ENCODE measurements around the gene ADRA2B.

Gene ADRA2B

GRCh38 chr2:96140941-96141623 lies 24.7 kb upstream of the ADRA2B start:
- no peak for DNase-seq
- in situ Hi-C loops (cut with MboI; ENCODE audit: low pct_unique_long_range_greater_than_20kb, low sequenced_read_pairs) = no loop called here

- in situ Hi-C loops (cut with MboI; ENCODE audit: low pct_unique_long_range_greater_than_20kb, low sequenced_read_pairs) = no loop called here
- DNase-seq = no peak
Measured at GRCh38 chr2:96139181-96139758, 22.9 kb upstream of the ADRA2B start.

- peak; percentile 53 for DNase-seq
- in situ Hi-C loops (cut with MboI; ENCODE audit: low pct_unique_long_range_greater_than_20kb, low sequenced_read_pairs) = no loop called here
Measured at GRCh38 chr2:96138179-96139145, 22.1 kb upstream of the ADRA2B start, which contains the start of gene ASTL. Gene ASTL, minus strand, starts transcription at chr2:96138502. Its CDS starts 66 bp downstream, at chr2:96138436.

DNA sequence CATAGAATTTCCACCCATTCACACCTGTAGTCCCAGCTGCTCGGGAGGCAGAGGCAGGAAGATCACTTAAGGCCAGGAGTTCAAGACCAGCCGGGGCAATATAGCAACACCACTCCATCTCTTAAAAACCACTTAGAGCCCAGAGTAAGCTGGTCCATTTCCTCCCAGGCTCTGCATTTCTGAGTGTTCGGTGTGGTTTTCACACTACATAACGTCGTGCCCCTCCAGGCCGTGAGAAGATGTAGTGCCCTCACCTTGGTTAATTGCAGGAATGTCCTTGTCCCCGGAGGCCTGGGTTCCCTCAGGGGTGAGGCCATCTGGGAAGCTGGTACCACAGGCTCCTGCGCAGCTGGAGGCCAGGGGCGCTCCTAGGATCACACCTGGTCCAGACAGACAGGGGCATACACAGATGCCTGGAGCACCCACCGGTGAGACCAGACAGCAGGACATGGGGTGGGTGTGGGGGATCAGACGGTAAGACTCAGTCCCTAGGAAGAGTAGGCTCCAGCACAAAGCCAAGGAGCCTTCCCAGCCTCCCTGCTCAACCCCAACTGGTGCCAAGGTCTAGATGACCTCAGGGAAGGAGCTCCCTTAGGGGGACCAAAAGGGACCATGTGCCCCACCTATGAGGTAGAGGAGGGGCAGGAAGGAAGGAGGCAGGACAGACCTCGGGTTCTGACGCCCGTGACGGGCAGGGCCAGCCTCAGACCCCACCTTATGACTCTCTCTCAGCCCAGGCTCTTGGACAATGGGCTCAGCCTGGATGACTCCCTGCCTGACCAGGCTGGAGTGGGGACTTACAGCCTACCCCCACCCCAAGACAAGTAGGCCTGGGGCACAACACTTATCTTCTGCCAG lies 21.2 kb upstream of the ADRA2B start:
- in situ Hi-C loops (cut with MboI; ENCODE audit: low pct_unique_long_range_greater_than_20kb, low sequenced_read_pairs) = no loop called here
- DNase-seq = no peak

- in situ Hi-C loops (cut with MboI; ENCODE audit: low pct_unique_long_range_greater_than_20kb, low sequenced_read_pairs) = no loop called here
- no peak for DNase-seq
Measured at GRCh38 chr2:96136129-96136720, 19.9 kb upstream of the ADRA2B start.

- in situ Hi-C loops (cut with MboI; ENCODE audit: low pct_unique_long_range_greater_than_20kb, low sequenced_read_pairs) = no loop called here
- no peak for DNase-seq
Measured at GRCh38 chr2:96135621-96136020, 19.2 kb upstream of the ADRA2B start.

- in situ Hi-C loops (cut with MboI; ENCODE audit: low pct_unique_long_range_greater_than_20kb, low sequenced_read_pairs) = no loop called here
- DNase-seq = no peak
Measured at GRCh38 chr2:96135171-96135570, 18.8 kb upstream of the ADRA2B start.

DNA sequence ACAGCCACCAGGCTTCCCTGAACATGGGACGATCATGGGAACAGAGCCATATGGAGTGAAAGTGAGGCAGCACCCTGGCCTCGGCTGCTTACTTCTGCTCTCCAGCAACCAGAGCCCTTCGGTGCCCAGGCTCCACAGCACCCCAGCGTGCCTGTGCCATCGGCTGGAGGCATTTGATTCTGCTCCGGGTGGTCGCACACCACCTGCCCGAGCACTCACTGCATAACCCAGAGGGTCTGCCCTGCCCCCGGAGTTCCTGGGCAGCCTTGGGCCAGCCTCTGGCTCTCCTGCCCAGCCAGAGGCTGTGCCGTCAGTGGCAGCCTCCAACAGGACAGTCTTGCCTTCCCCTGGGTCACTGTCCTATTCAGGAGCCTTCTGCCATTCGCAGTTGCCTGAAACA lies 18.1 kb upstream of the ADRA2B start:
- in situ Hi-C loops (cut with MboI; ENCODE audit: low pct_unique_long_range_greater_than_20kb, low sequenced_read_pairs) = no loop called here

DNA sequence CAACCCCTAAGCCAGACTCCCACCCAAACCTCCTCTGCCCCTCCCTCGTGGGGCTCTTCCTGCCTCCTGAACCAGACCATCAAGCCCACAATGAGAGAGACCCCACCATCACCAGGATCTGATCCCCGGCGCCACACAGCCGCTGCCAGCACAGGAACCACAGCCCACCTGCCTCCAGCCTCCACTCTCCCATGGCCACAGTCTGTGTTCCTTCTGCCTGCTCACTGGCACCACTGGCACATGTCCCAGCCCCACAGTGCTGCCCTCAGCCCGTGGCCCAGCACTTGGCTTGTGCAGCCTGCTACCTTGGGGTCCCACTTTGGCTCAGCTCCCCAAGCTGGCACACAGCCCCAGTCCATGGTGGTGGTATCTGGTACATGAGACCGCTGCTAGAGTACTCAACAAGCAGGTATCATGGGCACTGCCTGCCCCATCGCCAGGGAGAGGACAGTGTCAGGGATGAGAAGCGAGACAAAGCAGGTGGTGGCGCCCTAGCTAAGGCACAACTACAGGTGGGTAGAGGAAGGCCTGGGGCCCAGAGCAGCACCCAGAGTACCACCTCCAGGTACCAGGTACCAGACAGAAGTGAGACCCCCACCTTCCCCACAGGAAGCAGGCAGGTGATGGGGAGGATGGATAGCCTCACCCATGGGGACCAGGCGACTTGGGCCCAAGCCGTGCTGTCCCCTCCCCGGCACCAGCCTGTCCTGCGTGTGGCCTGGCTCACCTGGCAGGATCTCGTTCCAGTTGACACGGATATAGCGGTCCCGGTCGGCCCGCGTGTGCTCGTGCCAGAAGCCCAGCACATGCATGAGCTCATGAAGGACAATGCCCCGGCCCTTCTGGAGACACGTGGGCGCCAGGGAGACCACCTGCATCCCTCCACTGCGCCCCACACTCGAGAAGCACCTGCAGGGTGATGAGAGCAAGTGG lies 15.7 kb upstream of the ADRA2B start:
- DNase-seq = no peak
- in situ Hi-C loops (cut with MboI; ENCODE audit: low pct_unique_long_range_greater_than_20kb, low sequenced_read_pairs) = no loop called here

More for the DNA sequence above, 18.1 kb upstream of the ADRA2B start:
- no peak for DNase-seq

GRCh38 chr2:96131152-96131812 lies 14.9 kb upstream of the ADRA2B start:
- in situ Hi-C loops (cut with MboI; ENCODE audit: low pct_unique_long_range_greater_than_20kb, low sequenced_read_pairs) = no loop called here

GRCh38 chr2:96130483-96130882 lies 14.1 kb upstream of the ADRA2B start:
- in situ Hi-C loops (cut with MboI; ENCODE audit: low pct_unique_long_range_greater_than_20kb, low sequenced_read_pairs) = no loop called here
- no peak for DNase-seq

More at GRCh38 chr2:96131152-96131812, 14.9 kb upstream of the ADRA2B start:
- no peak for DNase-seq

- DNase-seq = no peak
- in situ Hi-C loops (cut with MboI; ENCODE audit: low pct_unique_long_range_greater_than_20kb, low sequenced_read_pairs) = no loop called here
Measured at GRCh38 chr2:96129528-96130120, 13.3 kb upstream of the ADRA2B start.

DNA sequence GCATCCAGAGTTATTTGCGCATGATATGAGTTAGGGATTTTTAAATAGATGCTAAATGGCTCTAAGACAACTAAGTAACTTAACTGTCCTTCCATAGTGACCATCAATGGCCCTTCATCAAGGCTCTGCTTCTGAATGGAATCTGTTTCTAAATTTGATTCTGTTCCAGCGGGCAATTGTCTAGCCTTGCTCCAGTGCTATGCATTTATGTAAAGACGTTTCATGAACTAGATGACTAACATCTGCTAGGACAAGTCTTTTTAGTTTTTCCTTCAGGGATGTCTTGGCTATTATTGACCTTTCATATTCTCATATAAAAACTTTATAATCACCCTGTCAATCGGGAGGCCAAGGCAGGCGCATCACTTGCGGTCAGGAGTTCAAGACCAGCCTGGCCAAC lies 12.1 kb upstream of the ADRA2B start:
- no peak for DNase-seq
- in situ Hi-C loops (cut with MboI; ENCODE audit: low pct_unique_long_range_greater_than_20kb, low sequenced_read_pairs) = no loop called here

DNA sequence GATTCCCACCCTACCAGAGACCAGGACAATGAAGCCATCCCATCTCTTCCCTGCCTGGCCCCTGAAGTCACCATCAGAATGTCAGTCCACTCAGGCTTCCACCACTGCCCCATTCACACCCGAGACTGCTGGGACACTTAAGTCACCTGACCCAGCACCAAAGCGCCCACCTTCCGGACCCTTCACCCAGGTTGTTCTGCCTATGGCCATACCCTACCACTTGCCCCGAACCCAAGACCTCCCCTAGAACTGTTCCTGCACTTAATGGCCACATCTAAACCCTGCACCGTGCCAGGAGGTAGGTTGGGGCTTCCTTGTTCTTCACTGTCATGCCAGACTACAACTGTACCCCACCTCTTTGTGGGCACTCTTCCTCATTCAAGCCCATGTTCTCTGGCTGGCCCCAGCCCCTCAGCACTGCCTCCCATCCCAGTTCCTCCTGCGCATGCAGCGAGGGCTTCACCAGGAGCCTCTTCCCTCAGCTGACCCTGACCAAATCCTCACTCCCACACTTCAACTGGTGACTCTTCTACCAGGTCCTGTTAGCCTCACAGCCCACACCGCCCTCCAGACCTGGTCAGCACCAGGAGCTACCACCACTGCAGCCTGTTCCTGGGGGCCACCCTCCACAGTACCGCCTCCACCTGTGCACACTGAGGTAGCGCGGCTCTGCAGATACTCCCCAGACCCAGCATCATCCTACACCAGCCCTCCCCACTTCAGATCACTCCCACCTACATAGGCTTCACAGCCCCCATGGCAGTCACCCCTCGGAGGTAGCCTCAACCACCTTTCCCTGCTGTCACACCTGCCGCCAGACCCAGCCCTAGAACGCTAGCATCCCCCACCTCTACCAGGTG lies 8.3 kb upstream of the ADRA2B start:
- in situ Hi-C loops (cut with MboI; ENCODE audit: low pct_unique_long_range_greater_than_20kb, low sequenced_read_pairs) = loop anchor here (25.0 kb wide), 1 partner anchor 112 kb away; no protein-coding TSS in a partner anchor
- DNase-seq = no peak

DNA sequence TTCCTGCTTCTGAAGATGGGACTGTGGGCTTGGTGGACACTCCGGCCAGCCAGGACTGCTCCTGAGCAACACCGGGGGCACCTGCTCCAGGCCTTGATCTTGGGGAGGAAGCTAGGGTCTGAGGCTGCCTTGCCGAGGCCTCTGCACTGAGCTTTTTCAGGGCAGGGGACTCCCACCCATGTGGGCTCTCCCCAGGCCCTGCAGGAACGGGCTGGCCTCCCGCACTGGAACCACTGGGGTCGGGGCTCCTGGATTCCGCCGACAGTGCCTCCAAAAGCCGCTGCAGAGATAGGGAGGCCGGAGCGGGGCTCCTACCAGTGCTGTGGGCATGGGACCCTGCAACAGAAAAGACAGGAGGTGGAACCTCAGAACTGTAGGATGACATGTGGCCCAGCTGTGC lies 7.6 kb upstream of the ADRA2B start:
- no peak for DNase-seq
- in situ Hi-C loops (cut with MboI; ENCODE audit: low pct_unique_long_range_greater_than_20kb, low sequenced_read_pairs) = loop anchor here (25.0 kb wide), 1 partner anchor 112 kb away; no protein-coding TSS in a partner anchor

DNA sequence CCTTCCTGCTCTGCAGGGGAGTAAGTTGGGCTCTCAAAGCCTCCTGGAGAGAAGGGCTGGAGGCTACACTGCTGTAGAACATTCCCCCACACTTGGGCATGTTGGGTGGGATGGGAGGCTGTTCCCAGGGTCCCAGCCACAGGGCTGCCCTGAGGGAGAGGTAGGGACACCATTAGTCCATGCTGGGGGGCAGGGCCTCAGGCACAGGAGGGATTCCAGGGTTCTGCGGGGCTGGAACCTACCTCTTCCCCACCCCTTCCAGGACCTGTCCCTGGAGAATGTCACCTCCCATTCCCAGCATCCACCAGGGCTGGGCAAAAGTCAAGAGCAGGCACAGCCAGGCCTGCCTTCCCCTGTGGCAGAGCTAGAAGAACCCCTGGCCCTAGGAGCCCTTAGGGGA lies 6.9 kb upstream of the ADRA2B start:
- no peak for DNase-seq
- in situ Hi-C loops (cut with MboI; ENCODE audit: low pct_unique_long_range_greater_than_20kb, low sequenced_read_pairs) = loop anchor here (25.0 kb wide), 1 partner anchor 111 kb away; no protein-coding TSS in a partner anchor
